Stimulated activated CD4-positive, alpha-beta T cell treated with anti-CD3 and anti-CD28 coated beads, Interleukin-15, amount 100 ng/mL, for 24 hours (primary cell): Measurements from ENCODE around the gene PIP4K2A.

ENCODE experiments used
- DNase-seq: peaks from one replicate; pipeline ENCODE4 v3.0.0-alpha.2; 2020

PIP4K2A gene

GRCh38 chr10:22634606-22635459 lies 79.5 kb downstream of the PIP4K2A start:
- no peak for DNase-seq

GRCh38 chr10:22634093-22634492 lies 80.3 kb downstream of the PIP4K2A start:
- DNase-seq, result no peak

DNA sequence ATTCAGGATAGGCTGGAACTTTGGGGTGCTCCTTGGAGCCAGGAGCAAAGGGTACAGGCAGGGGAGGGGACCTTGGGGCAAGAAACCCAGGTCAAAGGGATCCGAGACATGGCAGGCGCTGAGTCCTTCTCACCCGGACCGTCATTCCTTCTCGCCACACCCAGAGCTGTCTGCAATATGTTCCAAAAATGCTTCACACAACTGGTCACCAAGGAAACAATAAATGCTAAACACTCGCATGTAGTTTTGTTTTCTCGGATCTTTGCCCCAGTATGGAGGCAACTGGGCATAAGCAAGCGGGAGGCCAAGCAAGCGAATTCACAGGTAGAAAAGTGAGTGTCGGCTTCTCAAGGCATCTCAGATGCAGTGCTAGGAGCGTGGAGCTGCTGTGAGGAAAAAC lies 80.8 kb downstream of the PIP4K2A start:
- no peak for DNase-seq

- no peak for DNase-seq
Observed at GRCh38 chr10:22633106-22633505, 81.3 kb downstream of the PIP4K2A start.

DNA sequence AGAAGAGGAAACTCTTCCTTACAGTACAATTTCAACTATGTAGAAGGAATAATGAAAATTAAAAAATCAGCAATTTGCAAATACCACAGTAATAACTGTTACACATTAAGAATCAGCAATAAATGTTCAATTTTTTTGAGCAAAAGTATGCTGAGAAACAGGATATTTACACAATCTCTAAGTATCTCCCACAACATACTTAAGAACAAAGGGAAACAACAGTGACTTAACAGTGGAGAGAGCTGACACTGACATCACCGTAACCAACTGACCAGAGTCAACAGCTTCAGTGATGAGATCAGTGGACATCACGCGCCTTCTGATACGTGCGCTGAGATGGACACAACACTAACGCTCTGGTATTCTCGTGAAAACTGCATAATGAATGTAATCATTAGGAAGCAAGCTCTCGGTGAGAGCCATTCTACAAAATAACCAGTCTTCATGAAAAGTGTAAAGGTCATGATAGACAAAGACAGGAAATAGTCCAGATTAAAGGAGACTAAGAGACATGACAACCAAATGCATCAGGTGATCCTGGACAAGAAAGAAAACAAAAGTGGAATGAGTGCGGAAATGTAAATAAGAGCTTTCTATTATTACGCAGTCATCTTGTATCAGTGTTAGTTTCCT lies 82.6 kb downstream of the PIP4K2A start:
- no peak for DNase-seq

DNA sequence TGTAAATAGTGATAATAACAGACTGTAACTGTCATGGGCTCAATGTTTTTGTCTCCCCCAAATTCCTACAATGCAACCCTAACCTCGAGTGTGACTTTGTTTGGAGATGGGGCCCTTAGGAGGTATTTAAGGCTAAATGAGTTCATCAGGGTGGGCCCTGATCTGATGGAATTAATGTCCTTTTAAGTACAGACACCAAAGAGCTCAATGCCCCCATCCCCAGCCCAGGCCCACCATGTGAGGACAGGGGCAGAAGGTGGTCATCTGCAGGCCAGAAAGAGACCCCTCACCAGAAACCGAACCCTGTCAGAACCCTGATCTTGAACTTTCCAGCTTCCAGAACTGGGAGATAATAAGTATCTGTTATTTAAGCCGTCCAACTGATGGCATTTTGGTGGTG lies 83.2 kb downstream of the PIP4K2A start:
- no peak for DNase-seq

DNA sequence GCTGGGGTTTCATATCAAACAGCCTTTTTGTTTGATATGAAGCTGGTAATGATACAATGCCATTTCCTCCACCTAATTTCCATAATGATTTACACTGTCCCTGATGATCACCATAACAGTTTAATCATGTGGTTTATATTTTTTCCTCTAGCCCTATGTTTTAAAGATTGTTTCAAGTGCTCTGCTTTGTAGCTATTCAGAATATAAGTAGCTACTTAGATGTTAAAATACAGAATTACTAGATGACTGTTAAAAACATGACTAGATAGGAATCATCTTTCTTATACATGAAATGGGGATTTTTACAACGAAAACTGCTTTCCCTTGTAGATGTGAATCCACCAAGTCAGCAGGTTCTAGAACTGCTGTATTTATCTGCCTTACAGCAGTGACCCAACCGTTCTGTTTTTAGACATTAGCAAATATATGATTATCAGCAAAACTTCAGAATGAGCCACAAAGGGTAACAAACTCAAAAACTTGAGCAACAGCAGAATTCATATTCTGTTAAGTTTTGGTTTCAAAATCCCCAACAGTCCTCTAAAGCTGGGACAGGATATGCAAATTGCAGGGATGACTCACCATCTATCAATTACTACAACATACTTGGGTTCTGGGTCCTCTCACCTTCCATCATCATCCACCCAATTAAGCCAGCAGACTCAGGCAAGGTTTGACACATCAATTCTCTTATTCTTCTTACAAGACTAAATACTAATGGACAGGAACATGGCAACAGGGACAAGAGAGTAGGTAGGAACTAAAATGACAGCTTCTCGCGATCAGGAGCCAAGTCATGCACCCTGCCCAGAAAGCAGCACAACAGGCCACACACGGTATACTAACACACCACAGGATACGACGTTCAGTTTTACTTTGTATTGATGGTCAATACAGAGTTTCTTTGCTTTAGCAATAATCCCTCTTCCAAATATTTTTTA lies 83.9 kb downstream of the PIP4K2A start:
- DNase-seq, result peak; percentile 52

- peak; percentile 59 for DNase-seq
Observed at GRCh38 chr10:22629852-22630233, 84.5 kb downstream of the PIP4K2A start.

- DNase-seq, result no peak
Observed at GRCh38 chr10:22629126-22629525, 85.3 kb downstream of the PIP4K2A start.

DNA sequence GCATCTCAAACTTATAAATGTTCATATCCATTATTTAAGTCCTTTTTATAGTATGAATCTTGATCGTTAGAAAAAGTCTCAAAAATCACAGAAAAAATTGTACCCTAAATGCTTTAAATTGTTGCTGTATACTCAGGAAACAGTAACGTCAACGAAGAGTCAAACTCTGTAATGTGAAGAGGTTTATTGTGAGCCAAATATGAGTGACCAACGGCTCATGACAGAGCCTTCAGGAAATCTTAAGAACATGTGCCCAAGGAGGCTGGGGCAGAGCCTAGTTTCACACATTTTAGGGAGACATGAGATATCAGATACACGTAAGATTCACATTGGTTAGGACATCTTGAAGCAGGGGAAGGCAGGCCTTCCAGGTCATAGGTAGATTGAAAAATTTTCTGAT lies 86.1 kb downstream of the PIP4K2A start:
- no peak for DNase-seq

DNA sequence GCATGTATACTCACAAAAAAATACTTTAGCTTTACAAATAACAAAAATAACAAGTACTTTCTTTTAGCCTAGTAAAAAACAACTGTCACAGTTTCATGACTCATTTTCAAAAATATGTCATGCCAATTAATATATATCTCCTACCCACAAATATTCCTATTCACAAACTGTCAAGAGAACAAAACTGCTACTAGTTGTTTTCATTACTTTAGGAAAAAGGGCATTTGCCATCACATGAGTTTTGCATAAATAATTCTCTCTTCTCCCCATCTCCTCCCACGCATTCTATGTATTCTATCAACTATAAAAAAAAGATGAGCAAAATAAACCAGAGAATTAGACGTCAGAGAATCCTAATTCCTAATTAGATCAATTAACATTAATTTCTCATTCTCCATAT lies 87.6 kb downstream of the PIP4K2A start:
- DNase-seq, result no peak

- DNase-seq, result no peak
Observed at GRCh38 chr10:22625516-22626290, 88.7 kb downstream of the PIP4K2A start.

DNA sequence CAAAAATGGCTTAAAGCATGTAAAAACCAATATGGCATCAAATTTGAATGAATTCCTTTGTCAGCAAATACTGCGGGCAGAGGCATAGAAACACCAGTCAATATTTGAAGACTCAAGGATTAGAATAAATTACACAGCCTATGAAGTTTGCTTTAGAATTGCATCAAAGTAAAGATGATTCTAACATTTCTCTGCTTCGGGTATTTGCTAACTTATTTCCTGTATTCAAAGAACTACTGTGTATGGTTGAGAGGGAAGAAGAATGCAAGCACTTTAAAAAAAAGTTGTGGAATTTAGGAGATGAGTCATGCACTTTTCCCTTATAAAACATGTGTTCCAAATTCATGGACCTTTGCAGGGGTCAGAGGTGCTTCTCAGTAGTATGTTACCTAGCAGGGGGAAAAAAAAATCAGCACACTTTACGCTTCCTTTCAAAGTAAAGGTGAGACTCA lies 90.1 kb downstream of the PIP4K2A start:
- no peak for DNase-seq

- peak; percentile 41 for DNase-seq
Observed at GRCh38 chr10:22623633-22624253, 90.6 kb downstream of the PIP4K2A start.

DNA sequence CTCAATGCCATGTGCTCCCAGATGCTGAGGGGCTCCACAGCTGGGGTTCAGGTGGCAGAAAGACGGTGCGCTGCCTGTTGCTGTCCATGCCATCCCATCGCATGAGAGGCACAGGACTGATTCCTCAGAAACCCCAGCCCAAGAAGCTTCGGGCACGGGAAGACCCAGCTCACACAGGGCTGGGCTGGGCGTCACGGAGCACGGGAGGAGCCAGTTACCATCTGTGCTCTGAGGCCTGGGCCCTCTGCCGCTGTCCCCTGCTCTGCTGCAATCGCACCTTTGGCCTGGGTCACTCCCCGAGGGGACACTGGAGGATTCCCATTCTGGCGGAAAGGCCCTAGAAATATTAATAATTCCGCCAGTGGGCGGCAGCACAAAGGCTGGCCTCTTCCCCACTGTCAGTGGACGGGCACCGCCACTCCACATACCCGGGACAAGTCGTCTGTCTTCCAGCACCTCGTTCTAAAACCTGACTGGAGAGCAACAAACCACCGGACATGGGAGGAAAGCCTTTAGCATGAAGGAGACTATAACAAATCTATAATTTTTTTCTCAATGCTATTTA lies 92.1 kb downstream of the PIP4K2A start:
- no peak for DNase-seq

DNA sequence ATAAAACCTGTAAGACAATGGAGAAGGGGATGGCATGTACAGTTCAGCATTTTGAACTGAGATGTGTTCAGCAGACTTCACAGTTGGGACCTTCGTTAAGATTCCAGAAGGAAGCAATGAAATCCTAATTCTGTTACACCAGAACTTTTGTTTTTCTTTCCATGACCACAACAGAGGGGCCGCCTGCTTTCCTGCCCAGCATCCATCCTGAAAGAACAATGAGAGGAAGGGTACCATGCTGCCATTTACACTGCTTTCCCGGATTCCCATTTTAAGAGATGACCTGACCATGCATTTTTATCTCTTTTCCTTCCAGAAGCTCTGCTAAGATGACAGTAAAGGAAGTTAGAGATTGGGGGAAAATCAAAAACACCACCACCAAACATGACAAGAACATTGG lies 92.7 kb downstream of the PIP4K2A start:
- no peak for DNase-seq

GRCh38 chr10:22620929-22621328 lies 93.4 kb downstream of the PIP4K2A start:
- no peak for DNase-seq

- DNase-seq, result peak; percentile 23
Observed at GRCh38 chr10:22620140-22620857, 94.1 kb downstream of the PIP4K2A start.

DNA sequence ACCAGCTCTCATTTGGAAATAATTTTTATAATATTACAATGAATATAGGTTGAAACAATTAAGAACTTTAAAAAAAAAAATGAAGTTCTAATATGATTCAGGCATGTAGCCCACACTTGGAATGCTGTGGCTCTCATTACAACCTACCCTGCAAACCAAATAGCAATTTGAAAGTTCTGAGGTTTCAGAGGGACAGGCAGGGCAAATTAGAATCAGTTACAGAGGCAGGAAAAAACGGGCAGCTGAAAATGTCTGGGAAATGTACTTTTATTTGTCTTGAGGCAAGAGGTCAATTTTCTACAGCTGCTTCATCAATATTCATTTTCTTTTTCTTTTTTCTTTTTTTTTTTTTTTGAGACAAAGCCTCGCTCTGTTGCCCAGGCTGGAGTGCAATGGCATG lies 95.3 kb downstream of the PIP4K2A start:
- DNase-seq, result no peak

DNA sequence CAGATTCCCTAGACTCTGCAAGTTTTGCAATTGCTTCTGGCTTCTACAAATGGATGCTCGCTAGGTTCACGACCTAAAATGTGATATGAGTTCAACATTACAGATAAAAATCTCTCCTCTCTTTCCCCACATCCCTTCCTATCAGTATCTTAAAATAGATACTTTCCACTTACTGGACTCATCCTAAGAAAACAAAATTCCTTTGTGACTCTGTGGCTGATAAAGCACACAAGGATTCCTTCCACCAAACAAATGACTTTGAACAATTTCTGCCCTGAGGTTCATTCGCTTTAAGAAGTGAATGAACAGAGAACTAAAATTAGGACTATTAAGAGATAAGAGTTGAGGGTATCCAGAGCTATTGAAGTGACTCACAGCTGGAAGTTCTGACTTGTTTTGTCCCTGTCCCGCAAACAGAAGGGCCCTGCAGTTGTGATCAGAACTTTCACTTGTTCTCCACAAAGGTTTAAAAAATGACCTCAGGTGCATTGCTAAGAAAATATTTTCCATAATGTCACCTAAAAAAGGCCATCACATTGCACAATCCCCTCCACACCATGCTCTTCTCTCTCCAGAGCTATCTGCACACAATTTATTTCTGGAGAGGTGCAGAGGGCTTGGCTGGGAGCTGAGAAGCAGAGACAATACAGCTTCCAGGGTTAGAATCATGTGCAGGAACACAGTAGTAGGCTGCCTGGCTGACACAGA lies 96.1 kb downstream of the PIP4K2A start:
- peak; percentile 22 for DNase-seq
